Measurements from ENCODE around the gene INAVA. TPM values are rescaled to one million over a fixed set of nuclear protein-coding genes. Genes with fewer than 3 reads are reported as not detected.

Gene INAVA
- total and polyA plus RNA-seq, 9 of the 15 experiments (the other 6 are each of a cell fraction or from before 2014, with no cell fraction given) = 0.09 TPM; not detected in 8

GRCh38 chr1:200866521-200866920 lies 28.2 kb upstream of the INAVA start:
- TF ChIP-seq PHB (CRISPR knock-in tag; IDR thresholded peaks at IDR 0.05) (no peak), KAT7 (CRISPR knock-in tag; IDR thresholded peaks at IDR 0.05; ENCODE audit: borderline replicate concordance) (no peak), NR0B1 (IDR thresholded peaks at IDR 0.05; ENCODE audit: partially characterized antibody) (no peak), POU5F1 (IDR thresholded peaks at IDR 0.05; ENCODE audit: borderline replicate concordance, low read depth, low read length, partially characterized antibody) (no peak), ZNF707 (CRISPR knock-in tag; conservative IDR thresholded peaks at IDR 0.05) (no peak)
- no peaks in the 10 kb centered on the region for H3K79me2 ChIP-seq (ENCODE audit: control insufficient read depth, insufficient read depth, low read length)
- ChIA-PET CTCF (ENCODE audit: low intra/inter-chr PET ratio) (no interaction called here), POLR2A (no interaction called here)
- no TSS peak for BruUV-seq (replicated peaks)
- ATAC-seq (no peak), FAIRE-seq (no peak), DNase-seq (ENCODE audit: extremely low read depth in 1 of 4, low spot score in 3 of 4) (no peak)
- no peak overlapping the region for H3K4me2 ChIP-seq (ENCODE audit: insufficient read depth, low read length)
- in situ Hi-C loops (cut with MboI) (no loop called here), intact Hi-C loops (cut with micrococcal nuclease) (no loop called here)
- H3K9me1 ChIP-seq (ENCODE audit: control insufficient read depth, insufficient read depth, low read length) = no peaks in the 10 kb centered on the region
- H3K4me1 ChIP-seq (replicated peaks in 1 of 2; ENCODE audit: control insufficient read depth in 2 of 2, insufficient read depth in 2 of 2, low read length in 2 of 2) = no peaks in the 10 kb centered on the region
- peaks cover 26 to 36% of the 10 kb centered on the region in 2 experiments for H3K27me3 ChIP-seq (ENCODE audit: control insufficient read depth in 2 of 2, insufficient read depth in 2 of 2, low read length in 2 of 2)
- 0 out of 2 replicates have a peak, but pooled peaks cover 7% of the 10 kb centered on the region for H4K20me1 ChIP-seq (replicated peaks; ENCODE audit: control insufficient read depth, insufficient read depth, low read length)
- H2AFZ ChIP-seq (ENCODE audit: low read depth, low read length) = no peak overlapping the region
- no peak overlapping the region for H3K27ac ChIP-seq (ENCODE audit: extremely low read depth, low read depth, low read length)
- no peaks in the 10 kb centered on the region for H3K36me3 ChIP-seq (ENCODE audit: control insufficient read depth, insufficient read depth, low read length)
- H3K9me3 ChIP-seq (replicated peaks; ENCODE audit: control insufficient read depth, insufficient read depth, low read depth, low read length) = no peaks in the 10 kb centered on the region
- WGBS (ENCODE audit: insufficient coverage, low coverage, missing lambda C conversion rate) = 1% methylated on average over 5 of the region's 5 CpGs
- no peak overlapping the region for H3K4me3 ChIP-seq
- H3K9ac ChIP-seq (ENCODE audit: insufficient read depth in 1 of 2, low read depth in 2 of 2, low read length in 2 of 2) = no peak overlapping the region
